Lower leg skin (tissue), 3 donors: ENCODE measurements around the gene ASTN1.

ENCODE experiments used
- POLR2A ChIP-seq, 2 donors: fragments of 450-650 bp; IDR thresholded peaks; one replicate each; pipeline ENCODE4 v1.6.1; 2016 to 2017; ENCODE audit warnings: antibody characterized with exemption in 2 of 2, mild to moderate bottlenecking in 1 of 2, moderate library complexity in 1 of 2
- TF ChIP-seq, protein P1 (sequence below), 3 donors: fragments of 450-650 bp; IDR thresholded peaks; one replicate each; pipeline ENCODE4 v1.5.1; 2016; ENCODE audit warnings: antibody characterized with exemption in 3 of 3, mild to moderate bottlenecking in 3 of 3, moderate library complexity in 2 of 3

DNA sequence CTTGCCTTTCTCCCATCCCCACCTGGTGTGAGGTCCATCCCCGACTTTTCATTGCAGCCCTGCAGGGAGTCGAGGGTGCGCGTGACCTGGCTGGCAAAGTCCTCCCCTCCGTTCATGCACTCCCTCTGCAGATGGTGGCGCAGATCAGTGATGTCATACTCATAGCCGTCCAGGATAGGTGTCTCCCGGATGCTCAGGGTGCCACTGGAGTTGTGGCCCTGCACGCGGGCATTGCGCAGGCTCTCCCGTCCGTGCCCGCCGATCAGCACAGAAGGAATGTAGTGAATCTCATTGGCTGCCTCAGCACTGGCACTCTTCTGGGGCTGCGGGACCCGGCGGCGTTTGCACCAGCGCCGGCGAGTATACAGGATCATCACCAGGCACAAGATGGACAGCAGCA, 132.1 kb downstream of the ASTN1 start:
- no peak for TF ChIP-seq POLR2A (IDR thresholded peaks at IDR 0.05)
- TF ChIP-seq, protein P1, sequence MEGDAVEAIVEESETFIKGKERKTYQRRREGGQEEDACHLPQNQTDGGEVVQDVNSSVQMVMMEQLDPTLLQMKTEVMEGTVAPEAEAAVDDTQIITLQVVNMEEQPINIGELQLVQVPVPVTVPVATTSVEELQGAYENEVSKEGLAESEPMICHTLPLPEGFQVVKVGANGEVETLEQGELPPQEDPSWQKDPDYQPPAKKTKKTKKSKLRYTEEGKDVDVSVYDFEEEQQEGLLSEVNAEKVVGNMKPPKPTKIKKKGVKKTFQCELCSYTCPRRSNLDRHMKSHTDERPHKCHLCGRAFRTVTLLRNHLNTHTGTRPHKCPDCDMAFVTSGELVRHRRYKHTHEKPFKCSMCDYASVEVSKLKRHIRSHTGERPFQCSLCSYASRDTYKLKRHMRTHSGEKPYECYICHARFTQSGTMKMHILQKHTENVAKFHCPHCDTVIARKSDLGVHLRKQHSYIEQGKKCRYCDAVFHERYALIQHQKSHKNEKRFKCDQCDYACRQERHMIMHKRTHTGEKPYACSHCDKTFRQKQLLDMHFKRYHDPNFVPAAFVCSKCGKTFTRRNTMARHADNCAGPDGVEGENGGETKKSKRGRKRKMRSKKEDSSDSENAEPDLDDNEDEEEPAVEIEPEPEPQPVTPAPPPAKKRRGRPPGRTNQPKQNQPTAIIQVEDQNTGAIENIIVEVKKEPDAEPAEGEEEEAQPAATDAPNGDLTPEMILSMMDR (IDR thresholded peaks at IDR 0.05): no peak
